ENCODE results near the gene HGFAC. TPM values are rescaled to one million over a fixed set of nuclear protein-coding genes. Genes with fewer than 3 reads are reported as not detected.

HGFAC gene
- total and polyA plus RNA-seq, 2 of the 13 experiments (the other 11 are each of a cell fraction or from before 2014, with no cell fraction given): 8.5 to 63.6 TPM

GRCh38 chr4:3442460-3442958, 741 bp downstream of the HGFAC start (continued):
- TF ChIP-seq TCF7L2 (IDR thresholded peaks at IDR 0.05; ENCODE audit: low read depth, low read length): no peak
- TF ChIP-seq ZNF513 (CRISPR knock-in tag; conservative IDR thresholded peaks at IDR 0.05): no peak
- TF ChIP-seq ARID3A (IDR thresholded peaks at IDR 0.05; ENCODE audit: low read depth, low read length): no peak
- TF ChIP-seq ZNF331 (CRISPR knock-in tag; IDR thresholded peaks at IDR 0.05): peak; percentile 15; the same call in 1 of the 2 replicates
- no peak for TF ChIP-seq ZNF136 (CRISPR knock-in tag; IDR thresholded peaks at IDR 0.05; ENCODE audit: low read depth)
- peak; percentile 25; the same call in 1 of the 2 replicates for TF ChIP-seq CREM (IDR thresholded peaks at IDR 0.05)
- no peak for TF ChIP-seq CREM (CRISPR knock-in tag; IDR thresholded peaks at IDR 0.05)
- TF ChIP-seq TBX3 (IDR thresholded peaks at IDR 0.05; ENCODE audit: borderline replicate concordance): peak; percentile 85
- TF ChIP-seq ZNF143 (CRISPR knock-in tag; IDR thresholded peaks at IDR 0.05): no peak
- no peak for TF ChIP-seq TIGD3 (CRISPR knock-in tag; IDR thresholded peaks at IDR 0.05; ENCODE audit: borderline replicate concordance)
- TF ChIP-seq SRSF1 (optimal IDR thresholded peaks at IDR 0.05; ENCODE audit: low read depth, low read length): no peak
- TF ChIP-seq ZNF780A (CRISPR knock-in tag; IDR thresholded peaks at IDR 0.05): no peak
- TF ChIP-seq ZNF598 (CRISPR knock-in tag; IDR thresholded peaks at IDR 0.05; ENCODE audit: borderline replicate concordance): no peak; the same call in 1 of the 2 replicates
- TF ChIP-seq LCORL (IDR thresholded peaks at IDR 0.05): no peak
- TF ChIP-seq LCORL (CRISPR knock-in tag; IDR thresholded peaks at IDR 0.05): peak; percentile 14; the same call in 1 of the 2 replicates
- no peak; the same call in 1 of the 2 replicates for TF ChIP-seq RNF2 (conservative IDR thresholded peaks at IDR 0.05; ENCODE audit: low read depth)
- no peak for TF ChIP-seq ETV5 (CRISPR knock-in tag; IDR thresholded peaks at IDR 0.05; ENCODE audit: borderline replicate concordance)
- no peak for TF ChIP-seq MTF2 (CRISPR knock-in tag; IDR thresholded peaks at IDR 0.05; ENCODE audit: borderline replicate concordance)
- TF ChIP-seq NFKBIZ (CRISPR knock-in tag; IDR thresholded peaks at IDR 0.05): no peak
- no peak for TF ChIP-seq ZNF792 (CRISPR knock-in tag; IDR thresholded peaks at IDR 0.05)
- no peak for TF ChIP-seq TOPORS (CRISPR knock-in tag; IDR thresholded peaks at IDR 0.05)
- no peak for TF ChIP-seq ZNF382 (CRISPR knock-in tag; IDR thresholded peaks at IDR 0.05; ENCODE audit: borderline replicate concordance)
- no peak for TF ChIP-seq FOXM1 (CRISPR knock-in tag; IDR thresholded peaks at IDR 0.05)
- no peak for TF ChIP-seq ESRRA (CRISPR knock-in tag; IDR thresholded peaks at IDR 0.05; ENCODE audit: low read depth)
- TF ChIP-seq POLR2AphosphoS2 (IDR thresholded peaks at IDR 0.05; ENCODE audit: low read depth, low read length): no peak
- no peak for TF ChIP-seq GABPB1 (CRISPR knock-in tag; IDR thresholded peaks at IDR 0.05)
- no peak for TF ChIP-seq DNMT1 (CRISPR knock-in tag; IDR thresholded peaks at IDR 0.05)
- TF ChIP-seq CBX5 (CRISPR knock-in tag; IDR thresholded peaks at IDR 0.05; ENCODE audit: borderline replicate concordance): no peak

All from HepG2 (cell line).